NCI-H146 (cell line): ENCODE measurements around the gene SSPN.

ENCODE experiments used
- DNase-seq: peaks from one replicate; lab custom pipeline; 2025; lab: John Stamatoyannopoulos, UW

The SSPN gene

GRCh38 chr12:26285401-26285800 lies 90.0 kb downstream of the SSPN start:
- no peak for DNase-seq

DNA sequence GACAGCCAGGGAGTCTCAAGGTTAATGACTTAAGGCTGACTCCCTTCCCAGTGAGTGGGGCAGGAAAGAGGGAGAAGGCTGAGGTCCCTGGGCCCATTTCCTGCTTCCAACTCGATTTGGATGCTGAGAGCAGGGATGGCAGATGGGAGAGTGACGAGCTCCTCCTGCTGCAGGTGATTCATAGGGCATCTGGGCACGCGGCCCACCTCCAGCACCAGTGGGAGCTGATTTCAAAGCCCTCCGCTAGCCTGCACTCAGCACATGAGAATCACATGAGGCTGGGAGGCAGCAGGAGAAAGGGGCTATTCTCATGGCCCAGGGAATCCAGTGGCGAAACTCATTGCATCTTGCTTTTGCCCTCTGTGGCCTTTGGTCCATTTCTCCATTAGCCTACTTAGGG lies 90.8 kb downstream of the SSPN start:
- no peak for DNase-seq

DNA sequence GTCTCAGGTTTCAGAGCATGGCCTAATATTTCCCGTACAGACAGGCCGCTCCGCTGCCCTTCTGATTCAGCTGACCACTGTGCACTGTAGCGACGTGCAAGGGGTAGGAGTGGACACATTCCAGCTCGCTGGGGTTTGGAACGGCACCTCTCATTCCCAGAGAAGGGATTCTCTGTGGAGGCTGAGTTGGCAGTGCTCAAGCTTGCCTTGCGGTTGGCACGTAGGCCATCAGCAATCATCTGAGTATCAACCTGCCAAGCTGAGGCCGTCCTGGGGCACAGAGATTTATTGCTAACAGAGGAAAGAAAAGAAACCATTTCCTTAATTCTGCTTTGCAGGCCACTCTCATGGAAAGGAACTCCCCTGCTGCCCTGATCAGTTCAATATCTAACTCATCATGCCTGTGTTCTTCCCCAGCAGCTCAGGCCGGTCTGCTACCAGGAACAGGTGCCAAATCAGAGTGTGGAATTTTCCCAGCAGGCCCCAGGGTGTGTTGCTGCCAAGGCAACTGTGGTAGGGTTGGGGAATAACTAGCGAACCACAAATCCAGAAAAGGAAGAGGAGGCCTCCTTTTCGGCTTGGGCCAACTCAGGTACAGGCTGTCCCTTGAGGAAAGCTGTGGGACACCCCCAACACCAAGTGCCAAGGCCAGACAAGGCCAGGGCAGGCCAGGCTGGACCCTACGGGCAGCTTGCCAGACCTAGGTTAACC lies 92.5 kb downstream of the SSPN start:
- DNase-seq: no peak

DNA sequence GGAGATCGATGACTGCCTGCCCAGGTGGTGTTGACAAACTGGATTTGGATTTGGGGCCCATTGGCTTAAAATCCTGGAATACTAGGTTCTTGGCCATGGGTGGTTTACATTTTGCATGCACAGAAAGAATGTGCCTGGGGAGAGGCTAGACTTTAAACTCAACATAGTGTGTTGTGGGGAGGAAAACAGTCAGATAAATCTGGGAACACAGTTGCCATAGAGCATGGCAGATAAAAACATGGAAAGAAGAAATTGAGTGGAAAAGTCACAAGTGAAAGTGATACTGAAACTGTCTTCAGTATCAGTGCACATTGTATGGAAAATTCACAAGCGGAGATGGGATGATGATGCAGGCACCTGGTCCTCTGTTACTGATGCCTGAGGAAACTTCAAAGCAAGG lies 95.2 kb downstream of the SSPN start:
- no peak for DNase-seq

DNA sequence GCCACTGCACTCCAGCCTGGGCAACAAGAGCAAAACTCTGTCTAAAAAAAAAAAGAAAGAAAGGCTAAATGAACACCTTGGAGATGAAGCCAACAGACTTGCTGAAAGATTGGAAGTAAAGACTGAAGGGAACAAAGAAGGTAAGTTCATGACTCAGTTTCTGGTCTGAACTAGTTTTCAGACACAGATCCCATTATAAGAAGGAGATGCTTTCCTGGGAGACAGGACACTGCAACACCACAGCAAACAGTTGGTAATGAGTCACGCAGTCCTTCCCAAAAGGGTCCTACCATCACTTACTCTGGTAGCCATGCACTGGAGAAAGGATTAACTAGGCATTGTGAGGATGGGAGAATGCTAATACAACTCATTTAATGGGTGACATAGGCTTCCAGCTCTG lies 97.2 kb downstream of the SSPN start:
- no peak for DNase-seq

GRCh38 chr12:26293612-26294011 lies 98.2 kb downstream of the SSPN start:
- no peak for DNase-seq

GRCh38 chr12:26295001-26295400 lies 99.6 kb downstream of the SSPN start:
- no peak for DNase-seq

DNA sequence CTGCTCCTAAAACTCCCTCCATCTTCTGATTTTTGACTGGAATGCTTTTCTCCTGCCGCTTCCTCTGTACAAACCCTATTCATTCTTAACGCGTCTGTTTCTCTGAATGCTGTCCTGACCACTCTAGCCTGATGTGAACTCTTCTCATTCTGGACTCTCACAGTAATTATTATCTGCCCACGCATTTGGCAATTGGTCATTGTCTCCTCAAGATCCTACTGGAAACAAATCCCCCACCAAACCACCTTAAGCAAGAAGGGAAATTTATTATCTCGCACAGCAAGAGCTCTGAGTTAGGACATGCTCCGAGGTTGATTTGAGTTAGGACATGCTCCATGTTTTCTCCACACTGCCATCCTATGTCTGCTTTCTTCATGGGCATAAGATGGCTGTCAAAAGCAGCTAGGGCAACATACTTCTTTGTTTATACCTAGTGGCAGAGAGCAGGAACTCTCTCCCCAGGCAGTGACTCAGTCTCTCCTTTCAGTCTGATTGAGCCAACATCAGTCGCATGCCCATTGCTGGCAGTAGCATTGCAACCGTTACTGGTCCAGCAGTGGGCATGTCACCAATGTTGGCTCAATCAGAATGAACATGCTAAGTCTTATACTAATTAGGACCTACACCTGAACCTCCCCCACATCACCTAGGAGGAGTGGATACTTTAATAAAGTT lies 102.2 kb downstream of the SSPN start:
- DNase-seq: no peak

- DNase-seq: no peak
These were observed 103.6 kb downstream of the SSPN start for GRCh38 chr12:26298785-26299621.

GRCh38 chr12:26299751-26300150 lies 104.4 kb downstream of the SSPN start:
- DNase-seq: no peak
